HG03097 (cell line): ENCODE data around the gene SP7.
A peak's percentile ranks its signal among the peaks of the same experiment; 100 is the strongest.
"Not testable (repeated sequence)": the region's sequence is repeated elsewhere in the genome, so short reads cannot be mapped to it uniquely, and the experiment has no call there.

ENCODE experiments used
- ATAC-seq: cut with Tn5 transposase; IDR thresholded peaks from one replicate; pipeline ENCODE4 v1.9.1; 2021; ENCODE audit not compliant: unreplicated experiment, low FRiP score

Gene SP7

GRCh38 chr12:53347905-53348304, 11.8 kb upstream of the SP7 start:
- no peak for ATAC-seq

DNA sequence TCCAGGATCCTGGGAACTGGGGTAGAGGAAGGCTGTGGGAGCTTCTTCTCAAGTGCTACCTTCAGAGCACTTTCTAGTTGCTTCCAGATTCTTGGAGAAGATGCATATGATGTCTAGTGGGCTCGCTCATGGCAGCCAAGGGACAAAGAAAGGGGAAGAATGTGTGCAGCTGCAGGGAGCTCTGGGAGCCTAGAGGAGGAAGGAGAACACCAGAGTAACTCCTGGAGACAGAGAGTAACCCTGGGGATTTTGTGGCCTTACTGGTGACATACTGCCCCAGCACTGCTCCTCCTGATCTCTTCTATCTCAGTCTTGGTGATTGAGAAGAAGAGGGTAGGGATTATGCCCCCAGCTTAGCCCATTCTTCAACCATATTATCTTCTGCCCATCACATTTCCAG, 10.3 kb upstream of the SP7 start:
- no peak for ATAC-seq

GRCh38 chr12:53345486-53346188, 9.5 kb upstream of the SP7 start:
- ATAC-seq, result no peak

DNA sequence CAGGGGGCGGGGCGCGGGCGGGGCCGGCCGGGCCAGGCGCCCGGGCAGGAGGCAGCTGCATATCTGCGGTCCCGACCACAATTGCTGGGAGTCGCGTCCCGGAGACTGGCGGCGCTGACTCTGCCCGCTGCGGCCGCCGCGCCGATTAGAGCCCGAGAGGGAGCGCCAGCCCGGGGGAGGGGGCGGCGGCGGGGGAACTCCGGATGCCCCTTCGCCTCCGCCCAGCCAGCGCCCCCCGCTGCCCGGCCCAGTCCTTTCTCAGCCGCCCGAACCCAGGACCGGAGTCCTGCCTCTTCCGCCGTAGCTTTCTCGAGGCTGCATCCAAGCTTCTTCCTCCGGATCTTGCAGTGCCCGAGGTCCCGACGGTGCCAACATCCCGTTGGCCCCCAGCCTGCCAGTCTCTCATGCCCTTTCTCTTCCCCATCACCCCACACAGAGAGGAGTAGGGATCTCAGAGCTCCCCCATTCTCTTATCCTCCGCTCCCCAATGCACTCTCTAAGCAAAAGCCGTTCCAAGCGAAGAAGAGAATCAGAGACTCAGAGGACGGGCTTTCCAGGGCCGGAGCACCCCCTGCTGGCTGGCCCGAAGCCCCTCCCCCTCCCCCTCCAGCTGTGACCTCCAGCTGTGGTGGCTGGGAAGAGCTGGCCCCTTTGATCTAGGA, 8.8 kb upstream of the SP7 start:
- ATAC-seq, result no peak

DNA sequence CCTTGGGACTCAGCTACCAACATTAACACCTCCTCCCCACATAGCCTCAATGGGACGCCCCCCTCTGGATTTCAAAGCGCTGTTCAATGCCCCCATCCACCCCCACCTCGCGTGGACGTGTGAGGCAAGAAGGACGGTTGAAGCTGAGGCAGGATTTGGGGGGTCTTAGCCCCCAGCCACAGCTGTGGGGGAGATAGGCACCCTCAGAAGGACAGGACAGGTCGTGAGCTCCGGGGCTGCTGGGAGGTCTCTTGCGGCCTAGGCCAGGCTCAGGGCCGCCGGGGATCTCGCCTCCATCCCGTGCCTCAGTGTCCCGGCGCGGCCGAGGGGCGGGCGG, 8.3 kb upstream of the SP7 start:
- no peak for ATAC-seq

DNA sequence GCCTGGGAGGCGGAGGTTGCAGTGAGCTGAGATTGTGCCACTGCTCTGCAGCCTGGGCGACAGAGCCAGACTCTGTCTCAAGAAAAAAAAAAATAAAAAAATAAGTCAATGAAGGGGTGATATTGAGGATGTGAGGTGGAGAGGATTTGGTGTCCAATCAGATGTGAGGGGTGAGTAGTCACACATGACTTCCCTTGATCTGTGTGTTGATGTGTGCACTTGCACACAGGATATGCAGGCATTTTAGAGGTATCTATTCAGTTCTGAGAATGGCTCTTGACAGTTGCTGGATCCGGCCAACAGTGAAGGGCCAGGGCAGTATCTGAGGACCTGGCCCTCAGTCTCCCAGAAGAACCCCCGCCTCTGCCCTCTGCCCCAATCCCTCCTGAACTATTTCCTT, 7.8 kb upstream of the SP7 start:
- no peak for ATAC-seq

GRCh38 chr12:53343449-53343848, 7.3 kb upstream of the SP7 start:
- no peak for ATAC-seq

- no peak for ATAC-seq
Observed at GRCh38 chr12:53340398-53340797, 4.2 kb upstream of the SP7 start.

- ATAC-seq, result no peak
Observed at GRCh38 chr12:53338916-53339315, 2.8 kb upstream of the SP7 start.

GRCh38 chr12:53338017-53338416, 1.9 kb upstream of the SP7 start:
- no peak for ATAC-seq

DNA sequence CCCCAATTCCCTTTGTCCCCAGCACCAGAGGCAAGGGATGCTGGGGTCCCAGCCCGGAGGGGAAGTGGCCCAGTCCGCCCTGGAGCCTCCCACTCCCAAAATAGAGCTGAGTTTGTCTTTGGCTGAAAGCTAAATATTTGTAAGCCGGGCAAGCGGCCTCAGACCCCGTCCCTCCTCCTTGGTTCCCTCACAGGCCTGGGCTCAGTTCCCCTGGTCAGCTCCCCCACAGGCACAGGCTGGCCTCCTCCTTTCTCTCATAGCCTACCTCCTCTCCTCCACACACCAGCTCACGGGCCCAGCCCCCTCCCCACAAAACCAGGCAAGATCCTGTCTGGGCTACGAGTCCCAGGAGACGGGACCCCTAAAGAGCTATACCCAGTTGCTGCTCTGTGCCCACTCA, 1.3 kb downstream of the SP7 start:
- ATAC-seq, result no peak

GRCh38 chr12:53333845-53334244, 2.3 kb downstream of the SP7 start:
- ATAC-seq, result no peak

DNA sequence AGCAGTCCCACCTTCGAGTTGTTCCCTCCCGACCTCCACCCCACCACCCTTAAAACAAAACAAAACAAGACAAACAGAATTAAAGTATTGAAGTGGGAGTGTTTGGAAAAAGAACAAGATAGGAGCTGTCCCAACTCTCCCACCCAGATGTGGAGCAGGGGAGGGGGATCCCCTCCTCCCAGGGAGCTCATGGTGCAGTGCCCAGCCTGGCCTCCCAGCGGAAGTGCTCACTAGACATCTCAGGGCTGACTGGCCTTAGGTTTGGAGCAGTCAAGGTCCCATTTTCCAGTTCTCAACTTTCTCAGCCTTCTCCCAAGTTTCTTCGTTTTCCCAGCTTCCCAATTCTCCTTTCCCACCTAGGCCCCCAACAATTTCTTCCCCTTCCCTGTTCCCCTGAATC, 2.9 kb downstream of the SP7 start:
- ATAC-seq, result no peak

DNA sequence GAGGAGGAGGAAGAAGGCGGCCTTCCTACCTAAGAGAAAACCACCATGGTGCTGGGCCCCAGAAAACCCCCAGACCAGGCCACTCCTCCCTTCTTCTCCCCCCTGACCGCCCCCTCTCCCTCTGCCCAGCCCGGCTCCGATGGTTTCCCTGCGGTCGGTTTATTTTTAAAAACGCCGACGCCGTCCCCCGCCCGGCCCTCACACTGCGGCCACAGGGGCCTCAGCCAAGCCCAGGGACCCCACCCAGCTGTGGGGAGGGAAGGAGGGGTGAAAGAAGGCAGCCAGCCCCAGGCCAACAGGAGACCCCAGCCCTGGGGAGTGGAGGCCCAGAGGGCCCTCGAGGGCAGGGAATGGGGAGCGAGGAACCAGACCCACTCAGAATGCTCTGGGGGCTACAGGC, 3.4 kb downstream of the SP7 start:
- no peak for ATAC-seq

GRCh38 chr12:53332339-53332738, 3.8 kb downstream of the SP7 start:
- ATAC-seq, result not testable (repeated sequence)

DNA sequence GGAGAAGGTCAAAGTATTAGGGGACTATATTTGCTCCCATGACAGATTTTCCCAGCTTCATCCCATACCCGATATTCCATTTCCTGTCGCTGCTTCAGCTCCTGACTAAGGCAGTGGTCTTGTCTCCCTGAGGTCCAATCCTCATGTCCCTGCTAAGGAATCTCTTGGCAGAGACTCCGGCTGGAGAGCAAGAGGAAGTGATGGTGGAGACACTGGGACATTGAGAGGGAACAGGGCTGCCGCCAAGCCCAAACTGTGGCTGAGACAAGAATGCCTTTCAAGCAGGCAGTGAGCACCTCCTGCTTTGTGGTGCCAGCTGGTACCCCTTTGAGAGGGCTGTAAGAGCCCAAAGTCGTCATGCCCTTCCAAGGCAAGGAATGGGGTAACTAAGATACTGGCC, 5.5 kb downstream of the SP7 start:
- no peak for ATAC-seq

- ATAC-seq, result no peak
Observed at GRCh38 chr12:53328043-53328435, 8.1 kb downstream of the SP7 start.

- ATAC-seq, result no peak
Observed at GRCh38 chr12:53327435-53328042, 8.6 kb downstream of the SP7 start.

GRCh38 chr12:53326460-53327185, 9.5 kb downstream of the SP7 start:
- ATAC-seq, result no peak

- no peak for ATAC-seq
Observed at GRCh38 chr12:53325511-53326061, 10.6 kb downstream of the SP7 start.

- ATAC-seq, result peak; percentile 50
Observed at GRCh38 chr12:53324779-53325510, 11.2 kb downstream of the SP7 start.
